ENCODE measurements around the gene MCAT.

Gene MCAT

DNA sequence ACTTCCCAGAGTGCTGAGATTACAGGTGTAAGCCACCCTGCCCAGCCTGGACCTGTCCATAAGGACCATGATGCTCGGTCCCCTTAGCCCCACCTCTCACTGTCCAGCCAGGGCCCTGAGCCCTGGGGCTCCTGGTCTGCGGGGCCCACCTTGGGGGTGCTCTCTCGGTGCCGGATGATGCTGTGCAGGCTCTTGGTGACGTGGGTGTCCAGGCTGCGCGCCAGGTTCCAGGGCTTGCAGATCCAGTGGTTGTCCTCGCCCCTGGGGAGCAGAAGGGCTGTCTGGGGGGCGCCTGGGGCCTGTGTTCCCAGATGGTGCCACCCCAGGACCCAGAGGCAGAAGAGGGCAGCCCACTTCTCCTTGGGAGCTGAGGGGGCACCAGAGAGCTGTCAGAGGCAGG is 30.4 kb upstream of the MCAT start:
- DNase-seq (ENCODE audit: low read depth) = no peak
- in situ Hi-C loops (cut with HindIII; ENCODE audit: low sequenced_read_pairs) = no loop called here
- H3K4me3 ChIP-seq (ENCODE audit: low read depth, low read length) = no peak overlapping the region
- TF ChIP-seq, protein P1, sequence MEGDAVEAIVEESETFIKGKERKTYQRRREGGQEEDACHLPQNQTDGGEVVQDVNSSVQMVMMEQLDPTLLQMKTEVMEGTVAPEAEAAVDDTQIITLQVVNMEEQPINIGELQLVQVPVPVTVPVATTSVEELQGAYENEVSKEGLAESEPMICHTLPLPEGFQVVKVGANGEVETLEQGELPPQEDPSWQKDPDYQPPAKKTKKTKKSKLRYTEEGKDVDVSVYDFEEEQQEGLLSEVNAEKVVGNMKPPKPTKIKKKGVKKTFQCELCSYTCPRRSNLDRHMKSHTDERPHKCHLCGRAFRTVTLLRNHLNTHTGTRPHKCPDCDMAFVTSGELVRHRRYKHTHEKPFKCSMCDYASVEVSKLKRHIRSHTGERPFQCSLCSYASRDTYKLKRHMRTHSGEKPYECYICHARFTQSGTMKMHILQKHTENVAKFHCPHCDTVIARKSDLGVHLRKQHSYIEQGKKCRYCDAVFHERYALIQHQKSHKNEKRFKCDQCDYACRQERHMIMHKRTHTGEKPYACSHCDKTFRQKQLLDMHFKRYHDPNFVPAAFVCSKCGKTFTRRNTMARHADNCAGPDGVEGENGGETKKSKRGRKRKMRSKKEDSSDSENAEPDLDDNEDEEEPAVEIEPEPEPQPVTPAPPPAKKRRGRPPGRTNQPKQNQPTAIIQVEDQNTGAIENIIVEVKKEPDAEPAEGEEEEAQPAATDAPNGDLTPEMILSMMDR (IDR thresholded peaks at IDR 0.05; ENCODE audit: low read depth, low read length, missing control alignments) = no peak

DNA sequence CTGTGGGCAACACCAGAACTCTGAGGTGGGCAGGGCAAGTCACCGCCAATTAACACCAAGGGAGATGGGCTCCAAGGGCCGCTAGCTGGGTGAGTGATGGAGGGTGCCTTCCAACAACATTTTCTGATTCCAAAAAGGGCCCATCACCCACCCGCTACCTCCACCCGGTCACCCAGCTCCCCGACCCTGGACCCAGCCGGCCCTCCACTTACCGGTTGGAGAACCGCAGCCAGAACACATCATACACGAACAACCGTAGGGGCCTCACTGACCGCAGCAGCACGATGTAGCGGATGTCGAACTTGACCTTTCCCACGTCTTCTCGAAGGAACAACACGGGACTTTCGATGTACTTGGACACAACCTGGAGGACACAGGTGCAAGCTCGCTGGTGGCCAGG is 29.0 kb upstream of the MCAT start:
- no peak overlapping the region for H3K4me3 ChIP-seq (ENCODE audit: low read depth, low read length)
- in situ Hi-C loops (cut with HindIII; ENCODE audit: low sequenced_read_pairs) = no loop called here
- TF ChIP-seq, protein P1 (IDR thresholded peaks at IDR 0.05; ENCODE audit: low read depth, low read length, missing control alignments) = no peak
- DNase-seq (ENCODE audit: low read depth) = no peak

DNA sequence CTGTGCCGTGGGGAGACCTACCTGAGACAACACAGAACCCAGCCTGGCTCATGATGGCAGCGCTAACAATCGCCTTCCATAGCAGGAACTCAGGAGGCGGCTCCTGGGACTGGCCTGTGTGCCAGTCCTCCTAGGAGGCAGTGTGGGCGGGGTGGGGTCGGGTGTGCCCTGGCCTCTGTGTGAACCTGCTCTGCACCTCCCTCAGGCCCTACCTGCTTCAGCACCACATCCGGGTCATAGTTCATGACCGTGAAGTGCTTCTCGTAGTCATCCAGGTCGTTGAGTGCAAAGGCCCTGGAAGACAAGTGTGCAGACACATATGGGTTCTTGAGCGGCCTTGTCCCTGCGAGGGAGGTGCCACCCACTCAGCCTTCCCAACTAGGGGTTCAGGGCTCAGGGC is 28.4 kb upstream of the MCAT start:
- DNase-seq (ENCODE audit: low read depth) = no peak
- TF ChIP-seq, protein P1 (IDR thresholded peaks at IDR 0.05; ENCODE audit: low read depth, low read length, missing control alignments) = no peak
- H3K4me3 ChIP-seq (ENCODE audit: low read depth, low read length) = no peak overlapping the region
- in situ Hi-C loops (cut with HindIII; ENCODE audit: low sequenced_read_pairs) = no loop called here

DNA sequence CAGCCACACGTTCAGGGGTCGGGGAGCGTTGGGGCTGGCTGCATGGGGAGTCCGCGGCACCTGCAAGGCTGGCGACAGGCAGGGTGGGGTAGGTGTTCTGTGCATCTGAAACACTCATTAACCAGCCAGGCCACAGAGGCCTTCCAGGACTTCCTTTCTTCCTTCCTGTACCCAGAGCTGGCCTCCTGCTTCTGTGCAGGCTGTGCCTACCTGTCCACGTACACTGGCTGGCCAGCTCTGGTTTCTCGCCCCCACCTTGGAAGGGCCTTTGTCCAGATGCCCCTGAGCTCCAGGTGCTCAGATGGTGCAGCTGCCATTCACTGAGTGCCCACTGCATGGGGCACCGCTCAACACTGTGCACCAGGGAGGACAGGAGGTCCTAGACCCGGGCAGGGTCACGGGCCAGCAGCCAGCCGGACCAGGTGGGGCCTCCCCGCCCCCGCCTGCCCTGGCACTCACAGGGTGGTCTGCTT is 27.9 kb upstream of the MCAT start:
- H3K4me3 ChIP-seq (ENCODE audit: low read depth, low read length) = no peak overlapping the region
- TF ChIP-seq, protein P1 (IDR thresholded peaks at IDR 0.05; ENCODE audit: low read depth, low read length, missing control alignments) = no peak
- in situ Hi-C loops (cut with HindIII; ENCODE audit: low sequenced_read_pairs) = no loop called here
- DNase-seq (ENCODE audit: low read depth) = no peak

DNA sequence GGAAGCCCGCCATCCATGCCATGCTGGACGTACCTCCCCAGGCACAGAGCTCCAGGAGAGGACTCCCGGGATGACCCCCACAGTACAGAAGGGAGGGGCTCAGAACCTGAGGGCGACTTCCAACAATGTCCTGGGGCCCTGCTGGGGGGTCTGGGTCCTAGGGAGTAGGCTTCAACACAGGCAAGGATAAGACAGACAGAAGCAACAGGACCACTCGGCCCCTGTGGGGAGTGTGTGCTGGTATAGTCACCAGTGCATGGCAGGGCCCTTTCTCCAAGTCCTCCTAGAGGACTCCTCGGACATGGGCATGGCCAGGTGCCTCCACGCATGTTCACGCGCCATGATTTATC is 26.9 kb upstream of the MCAT start:
- TF ChIP-seq, protein P1 (IDR thresholded peaks at IDR 0.05; ENCODE audit: low read depth, low read length, missing control alignments) = no peak
- DNase-seq (ENCODE audit: low read depth) = no peak
- H3K4me3 ChIP-seq (ENCODE audit: low read depth, low read length) = no peak overlapping the region
- in situ Hi-C loops (cut with HindIII; ENCODE audit: low sequenced_read_pairs) = no loop called here

DNA sequence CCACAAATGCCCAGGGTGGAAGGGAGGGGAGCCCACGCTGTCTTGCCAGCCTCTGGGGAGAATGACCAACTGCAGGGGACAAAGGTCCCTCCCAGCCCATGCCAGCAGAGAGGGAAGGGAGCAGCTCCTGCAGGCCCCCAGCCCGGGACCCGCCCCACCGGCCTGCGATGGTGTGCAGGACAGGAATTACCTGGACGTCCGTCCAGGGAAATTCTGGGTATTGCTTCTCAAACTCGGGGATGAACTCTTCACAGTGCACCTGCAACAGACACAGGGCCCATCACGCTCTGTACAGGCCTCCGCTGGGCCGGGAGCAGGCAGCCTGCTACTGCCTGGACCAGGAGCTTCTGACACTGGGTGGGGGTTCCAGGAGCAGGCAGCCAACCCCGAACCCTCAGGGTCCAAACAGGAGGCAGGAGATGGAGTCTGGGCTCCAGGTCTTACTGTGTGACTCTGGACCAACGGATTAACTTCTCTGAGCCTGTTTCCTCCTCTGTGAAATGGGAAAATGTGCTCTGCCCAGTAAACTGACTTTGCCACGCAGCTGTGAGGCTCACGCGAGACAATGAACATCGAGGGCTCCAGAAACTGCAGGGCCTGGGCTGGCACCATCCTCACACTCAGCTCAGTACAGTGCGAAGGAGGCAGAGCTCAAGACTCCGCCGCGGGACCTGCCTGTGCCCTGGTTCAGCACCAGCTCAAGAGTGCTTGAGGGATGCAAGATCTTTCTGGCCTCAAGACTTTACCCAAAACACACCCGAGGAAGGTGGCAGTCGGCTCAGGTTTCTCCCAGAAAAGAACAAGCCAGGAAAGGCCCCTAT is 26.3 kb upstream of the MCAT start:
- in situ Hi-C loops (cut with HindIII; ENCODE audit: low sequenced_read_pairs) = no loop called here
- TF ChIP-seq, protein P1 (IDR thresholded peaks at IDR 0.05; ENCODE audit: low read depth, low read length, missing control alignments) = no peak
- H3K4me3 ChIP-seq (ENCODE audit: low read depth, low read length) = no peak overlapping the region
- DNase-seq (ENCODE audit: low read depth) = no peak

All from astrocyte of the cerebellum (primary cell).